ENCODE measurements around the gene FARSB. TPM values are rescaled to one million over a fixed set of nuclear protein-coding genes. Genes with fewer than 3 reads are reported as not detected.

Gene FARSB
- total and polyA plus RNA-seq, 8 donors, result 12.4 to 26.5 (median 23.5) TPM

DNA sequence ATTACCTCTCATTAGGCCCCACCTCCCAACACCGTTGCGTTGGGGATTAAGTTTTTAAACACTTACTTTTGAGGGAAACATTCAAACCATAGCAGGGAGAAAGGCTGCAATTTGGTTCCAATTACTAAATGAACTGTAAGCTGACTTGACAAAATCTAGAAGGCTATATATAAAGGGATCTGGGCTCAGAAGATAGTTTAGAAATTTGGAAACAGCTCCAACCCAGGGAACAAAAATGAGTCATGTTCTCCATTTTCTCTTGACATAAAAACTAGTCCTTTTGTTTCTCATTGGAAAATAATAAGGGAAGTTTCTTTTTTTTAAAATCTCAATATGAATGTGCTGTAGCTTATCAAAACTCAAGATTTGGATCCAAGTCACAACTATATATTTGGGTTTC, 33.0 kb upstream of the FARSB start:
- TF ChIP-seq, protein P1, sequence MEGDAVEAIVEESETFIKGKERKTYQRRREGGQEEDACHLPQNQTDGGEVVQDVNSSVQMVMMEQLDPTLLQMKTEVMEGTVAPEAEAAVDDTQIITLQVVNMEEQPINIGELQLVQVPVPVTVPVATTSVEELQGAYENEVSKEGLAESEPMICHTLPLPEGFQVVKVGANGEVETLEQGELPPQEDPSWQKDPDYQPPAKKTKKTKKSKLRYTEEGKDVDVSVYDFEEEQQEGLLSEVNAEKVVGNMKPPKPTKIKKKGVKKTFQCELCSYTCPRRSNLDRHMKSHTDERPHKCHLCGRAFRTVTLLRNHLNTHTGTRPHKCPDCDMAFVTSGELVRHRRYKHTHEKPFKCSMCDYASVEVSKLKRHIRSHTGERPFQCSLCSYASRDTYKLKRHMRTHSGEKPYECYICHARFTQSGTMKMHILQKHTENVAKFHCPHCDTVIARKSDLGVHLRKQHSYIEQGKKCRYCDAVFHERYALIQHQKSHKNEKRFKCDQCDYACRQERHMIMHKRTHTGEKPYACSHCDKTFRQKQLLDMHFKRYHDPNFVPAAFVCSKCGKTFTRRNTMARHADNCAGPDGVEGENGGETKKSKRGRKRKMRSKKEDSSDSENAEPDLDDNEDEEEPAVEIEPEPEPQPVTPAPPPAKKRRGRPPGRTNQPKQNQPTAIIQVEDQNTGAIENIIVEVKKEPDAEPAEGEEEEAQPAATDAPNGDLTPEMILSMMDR (IDR thresholded peaks at IDR 0.05), result no peak
- Histone ChIP-seq H3K36me3 (no peaks in the 10 kb centered on the region), H3K27ac (no peak overlapping the region), H3K27me3 (no peaks in the 10 kb centered on the region), H3K4me1 (peaks cover 4 to 12% of the 10 kb centered on the region in 2 donors), H3K9me3 (no peaks in the 10 kb centered on the region), H3K4me3 (no peak overlapping the region)
- intact Hi-C loops (cut with DNase I), result no loop called here
- no peak for ATAC-seq
- no peak for DNase-seq

DNA sequence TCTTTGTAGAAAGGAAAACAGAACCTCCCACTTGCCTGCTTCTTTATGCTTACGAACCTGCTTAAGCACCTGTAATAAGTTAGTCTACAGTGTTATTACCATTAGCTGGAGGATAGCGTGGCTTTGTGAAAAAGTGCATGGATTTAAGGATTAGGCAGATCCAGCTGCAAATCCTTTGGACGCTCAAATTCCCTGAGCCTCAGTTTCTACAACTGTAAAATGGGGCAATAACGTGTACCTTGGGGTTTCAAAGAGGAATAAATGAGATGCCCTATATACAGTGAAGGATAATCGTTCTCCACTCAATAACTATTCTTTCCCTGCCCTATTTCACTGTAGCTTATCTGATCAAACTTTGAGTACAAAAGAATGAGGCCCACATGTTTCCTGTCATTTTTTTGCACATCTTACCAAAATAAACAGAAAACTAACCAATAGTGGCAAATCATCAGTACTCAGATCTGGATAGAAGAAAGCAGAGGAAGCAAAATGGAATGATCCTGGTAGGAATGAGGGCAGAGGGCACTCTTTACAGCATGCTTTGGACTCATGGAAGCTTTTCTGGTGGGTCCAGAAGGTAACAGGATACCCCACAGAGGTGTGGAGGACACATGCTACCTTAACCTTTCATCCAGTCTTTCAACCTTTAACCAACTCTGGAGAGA, 30.3 kb upstream of the FARSB start:
- ATAC-seq (no peak), DNase-seq (no peak)
- Histone ChIP-seq H3K27ac (no peak overlapping the region), H3K4me3 (no peak overlapping the region), H3K9me3 (no peaks in the 10 kb centered on the region), H3K4me1 (peaks cover 4 to 12% of the 10 kb centered on the region in 2 donors), H3K27me3 (peaks cover 0 to 6% of the 10 kb centered on the region in 2 donors), H3K36me3 (no peaks in the 10 kb centered on the region)
- intact Hi-C loops (cut with DNase I), result no loop called here
- TF ChIP-seq, protein P1 (IDR thresholded peaks at IDR 0.05), result no peak

DNA sequence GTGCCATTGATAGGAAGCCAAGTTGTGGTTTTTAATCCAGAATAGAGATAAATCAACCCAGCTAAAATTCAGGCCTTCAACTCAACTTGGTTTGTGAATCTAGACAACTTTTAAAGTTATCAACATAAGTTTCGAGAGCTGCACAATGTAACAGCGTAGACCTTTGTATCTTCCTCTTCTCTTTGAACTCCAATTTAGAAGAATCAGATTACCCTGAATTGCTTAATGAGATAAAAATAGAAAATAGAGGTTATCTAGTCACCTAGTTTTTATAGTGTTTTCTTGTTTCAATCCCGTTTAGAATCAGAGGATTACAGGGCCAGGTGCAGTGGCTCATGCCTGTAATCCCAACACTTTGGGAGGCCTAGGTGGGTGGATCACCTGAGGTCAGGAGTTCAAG, 27.9 kb upstream of the FARSB start:
- ATAC-seq, result no peak
- no peak overlapping the region for H3K4me3 ChIP-seq
- no peaks in the 10 kb centered on the region for H3K9me3 ChIP-seq
- H3K4me1 ChIP-seq, result no peaks in the 10 kb centered on the region
- intact Hi-C loops (cut with DNase I), result no loop called here
- no peak for DNase-seq
- H3K27ac ChIP-seq, result no peak overlapping the region
- H3K27me3 ChIP-seq, result peaks cover 0 to 20% of the 10 kb centered on the region in 2 donors
- no peaks in the 10 kb centered on the region for H3K36me3 ChIP-seq
- TF ChIP-seq, protein P1 (IDR thresholded peaks at IDR 0.05), result no peak

DNA sequence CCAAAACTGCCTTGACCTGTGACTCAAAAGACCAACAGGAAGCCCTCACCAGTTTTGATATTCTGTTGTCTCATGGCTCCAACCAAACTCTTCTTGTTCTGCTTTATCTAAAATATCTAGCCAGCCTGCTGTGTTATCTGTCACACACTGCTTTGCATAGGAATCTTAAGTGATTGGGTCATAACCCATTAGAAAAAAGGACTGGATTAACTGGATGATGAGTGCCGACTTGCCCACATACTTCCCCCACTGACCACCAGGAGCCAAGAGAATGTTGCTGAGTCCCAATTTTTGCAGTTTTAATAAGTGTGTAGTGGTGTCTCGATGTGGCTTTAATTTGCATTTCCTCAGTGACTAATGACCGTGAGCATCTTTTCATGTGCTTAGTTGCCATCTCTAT, 22.1 kb upstream of the FARSB start:
- intact Hi-C loops (cut with DNase I), result no loop called here
- no peak for DNase-seq
- Histone ChIP-seq H3K27ac (no peak overlapping the region), H3K4me1 (no peaks in the 10 kb centered on the region), H3K9me3 (no peaks in the 10 kb centered on the region), H3K36me3 (no peaks in the 10 kb centered on the region), H3K27me3 (peaks cover 0 to 66% of the 10 kb centered on the region in 2 donors), H3K4me3 (no peak overlapping the region)
- ATAC-seq, result no peak
- TF ChIP-seq, protein P1 (IDR thresholded peaks at IDR 0.05), result no peak

DNA sequence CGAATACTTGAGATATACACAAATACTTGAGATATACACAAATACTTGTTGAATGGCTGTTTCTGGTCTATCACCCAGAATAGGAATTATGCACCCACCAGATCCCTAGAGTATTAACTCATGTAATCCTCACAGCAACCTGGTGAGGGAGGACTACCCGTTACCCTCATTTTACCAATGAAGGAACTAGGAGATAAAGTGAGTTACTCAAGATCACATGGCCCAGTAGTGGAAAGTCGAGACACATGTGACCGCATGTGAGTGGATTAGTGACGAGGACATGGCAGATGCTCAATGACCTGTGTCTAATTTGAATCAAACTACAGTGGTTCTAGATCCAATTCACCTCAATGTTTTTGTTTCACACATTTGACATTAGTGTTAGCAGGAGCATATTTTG, 18.0 kb upstream of the FARSB start:
- Histone ChIP-seq H3K4me3 (no peak overlapping the region), H3K4me1 (peaks cover 7 to 24% of the 10 kb centered on the region in 2 donors), H3K27me3 (peaks cover 8 to 70% of the 10 kb centered on the region in 2 donors), H3K9me3 (no peaks in the 10 kb centered on the region), H3K27ac (no peak overlapping the region), H3K36me3 (no peaks in the 10 kb centered on the region)
- TF ChIP-seq, protein P1 (IDR thresholded peaks at IDR 0.05), result no peak
- DNase-seq (no peak), ATAC-seq (no peak)
- intact Hi-C loops (cut with DNase I), result no loop called here

Data from left lung (tissue), 10 donors.